ENCODE results near the gene ENTPD8.

The ENTPD8 gene

GRCh38 chr9:137429974-137430722, 11.0 kb downstream of the ENTPD8 start:
- DNase-seq, result peak; percentile 67

- no peak for DNase-seq
Measured at GRCh38 chr9:137429546-137429890, 11.6 kb downstream of the ENTPD8 start.

- DNase-seq, result no peak
Measured at GRCh38 chr9:137428841-137429545, 12.2 kb downstream of the ENTPD8 start.

- DNase-seq, result no peak
Measured at GRCh38 chr9:137428311-137428630, 12.9 kb downstream of the ENTPD8 start.

GRCh38 chr9:137427454-137428310, 13.5 kb downstream of the ENTPD8 start:
- DNase-seq, result no peak

GRCh38 chr9:137426018-137426681, 15.0 kb downstream of the ENTPD8 start:
- no peak for DNase-seq

GRCh38 chr9:137423514-137424291, 17.5 kb downstream of the ENTPD8 start:
- no peak for DNase-seq

- DNase-seq, result peak; percentile 89
Measured at GRCh38 chr9:137422604-137423513, 18.3 kb downstream of the ENTPD8 start, which contains the start of the genes EXD3 and NOXA1. TSS of gene EXD3 (minus strand) at chr9:137423162. CDS start at chr9:137395357, 27,805 bp downstream. TSS of gene NOXA1 (plus strand) at chr9:137423393. CDS start at chr9:137423530, 137 bp downstream.

GRCh38 chr9:137421838-137422603, 19.1 kb downstream of the ENTPD8 start:
- DNase-seq, result no peak

- no peak for DNase-seq
Measured at GRCh38 chr9:137417161-137418021, 23.8 kb downstream of the ENTPD8 start.

GRCh38 chr9:137416563-137417151, 24.5 kb downstream of the ENTPD8 start:
- no peak for DNase-seq

- no peak for DNase-seq
Measured at GRCh38 chr9:137416006-137416562, 25.1 kb downstream of the ENTPD8 start.

GRCh38 chr9:137415451-137415850, 25.7 kb downstream of the ENTPD8 start:
- no peak for DNase-seq

GRCh38 chr9:137412431-137412830, 28.7 kb downstream of the ENTPD8 start:
- no peak for DNase-seq

- no peak for DNase-seq
Measured at GRCh38 chr9:137411645-137412380, 29.3 kb downstream of the ENTPD8 start.

GRCh38 chr9:137411260-137411644, 29.9 kb downstream of the ENTPD8 start:
- DNase-seq, result no peak

- no peak for DNase-seq
Measured at GRCh38 chr9:137410891-137411249, 30.3 kb downstream of the ENTPD8 start.
